ENCODE results near the gene SIGMAR1. TPM values are rescaled to one million over a fixed set of nuclear protein-coding genes. Genes with fewer than 3 reads are reported as not detected.

Gene SIGMAR1
- total and polyA plus RNA-seq, 2 of the 4 experiments (the other 2 are of a cell fraction) = 44.6 to 88.9 TPM

DNA sequence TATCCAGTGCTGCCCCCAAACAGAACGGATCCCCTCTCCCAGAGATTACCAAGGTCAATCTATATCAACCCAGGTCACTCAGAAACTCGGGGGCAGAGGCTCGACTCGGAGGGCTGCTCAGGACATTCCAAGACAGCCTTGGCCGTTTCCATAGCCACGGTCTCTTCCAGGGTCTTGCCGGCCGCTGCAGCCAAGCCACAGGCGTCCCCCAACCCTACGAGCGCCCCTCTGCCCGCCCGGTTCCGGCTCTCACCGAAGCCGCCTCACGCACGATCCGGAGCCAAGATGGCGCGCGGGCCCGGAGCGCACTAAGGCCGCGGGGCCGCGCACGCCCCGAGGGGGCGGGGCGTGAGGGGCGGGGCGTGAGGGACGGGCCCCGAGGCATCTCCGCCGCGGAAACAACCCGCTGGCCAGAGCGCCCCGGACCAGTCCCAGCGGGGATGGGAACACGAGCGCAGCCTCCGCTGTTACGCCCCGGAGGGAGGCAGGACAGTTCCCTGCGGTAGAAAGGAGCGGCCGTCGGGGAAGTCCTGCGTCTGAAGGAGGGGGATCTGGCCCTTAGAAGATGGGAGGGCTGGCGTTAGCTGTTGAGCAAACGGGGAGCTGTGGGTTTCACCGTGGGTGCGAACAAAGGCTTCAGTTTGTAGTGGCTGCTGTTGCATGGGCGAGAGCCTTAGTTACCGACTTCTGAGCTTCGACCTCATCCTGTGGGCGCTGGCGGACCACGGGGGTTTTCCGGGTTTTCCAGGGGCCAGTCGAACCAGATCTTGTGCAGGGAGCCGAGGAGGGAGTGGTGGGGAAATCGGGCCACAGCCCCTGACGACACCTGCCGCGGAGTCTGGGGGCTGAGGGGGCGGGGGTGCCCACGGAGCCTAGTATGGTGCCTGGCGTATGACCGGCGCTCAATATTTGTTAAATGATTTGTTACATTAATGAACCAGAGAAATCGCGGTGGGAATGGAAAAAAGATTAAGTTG is 25.5 kb downstream of the SIGMAR1 start, which contains the start of gene RPP25L:
TSS of gene RPP25L (minus strand) at position 287 of the 977 bp plus-strand sequence. CDS start 801 bp downstream, outside the sequence.
- Histone ChIP-seq H3K4me2 (ENCODE audit: low read depth, low read length) (peak within 1 kb of the TSS; percentile 89), H3K27ac (ENCODE audit: insufficient read depth, low read length) (peak within 1 kb of the TSS; percentile 74), H2BK5ac (ENCODE audit: low read depth, low read length, poor library complexity, severe bottlenecking) (peak within 1 kb of the TSS; percentile 66), H2AK5ac (ENCODE audit: low read depth, low read length) (peak within 1 kb of the TSS; percentile 75), H3K9me1 (ENCODE audit: insufficient read depth, low read length) (peaks cover 12% of the 10 kb centered on the region), H3K4me3 (ENCODE audit: insufficient read depth, low read depth, low read length) (peak within 1 kb of the TSS; percentile 69), H3K36me3 (ENCODE audit: control insufficient read depth, insufficient read depth, low read length) (peaks cover 15% of the 10 kb centered on the region), H3K9me3 (ENCODE audit: control insufficient read depth, insufficient read depth, low read length) (no peaks in the 10 kb centered on the region), H3K14ac (replicated peaks; ENCODE audit: low read depth, low read length) (peak within 1 kb of the TSS; percentile 98), H3K56ac (ENCODE audit: extremely low read depth, insufficient read depth, low read length) (peak within 1 kb of the TSS; percentile 80; the same call in 1 of the 2 replicates), H3K4me1 (ENCODE audit: control insufficient read depth, insufficient read depth, low read length) (peaks cover 6% of the 10 kb centered on the region; the same call in 1 of the 2 replicates), H4K8ac (ENCODE audit: low read depth in 2 of 2, low read length in 2 of 2) (peak within 1 kb of the TSS; percentile 92 to 99), H4K20me1 (ENCODE audit: insufficient read depth, low read length) (no peaks in the 10 kb centered on the region), H2BK20ac (ENCODE audit: low read depth, low read length) (no peak within 1 kb of the TSS), H3K4ac (ENCODE audit: low read depth, low read length) (peak within 1 kb of the TSS; percentile 94), H2BK120ac (ENCODE audit: low read depth, low read length) (0 out of 2 replicates have a peak within 1 kb of the TSS, but pooled peaks have one; percentile 44), H3K79me1 (ENCODE audit: low read depth in 1 of 2, low read length in 2 of 2) (peaks cover 8 to 18% of the 10 kb centered on the region in 2 experiments), H4K5ac (ENCODE audit: low read depth, low read length) (peak within 1 kb of the TSS; percentile 74), H3K27me3 (ENCODE audit: control insufficient read depth, insufficient read depth, low read length) (no peaks in the 10 kb centered on the region), H2BK15ac (ENCODE audit: low read depth, low read length) (no peak within 1 kb of the TSS), H2AK9ac (replicated peaks; ENCODE audit: low read depth, low read length, poor library complexity) (peak within 1 kb of the TSS; percentile 90), H4K91ac (ENCODE audit: insufficient read depth, low read depth, low read length) (peak within 1 kb of the TSS; percentile 78), H2AFZ (replicated peaks; ENCODE audit: low read length, poor library complexity) (peak within 1 kb of the TSS; percentile 97), H3K18ac (ENCODE audit: low read depth, low read length) (peak within 1 kb of the TSS; percentile 65), H3K23ac (ENCODE audit: low read depth, low read length) (peak within 1 kb of the TSS; percentile 90), H3K9ac (ENCODE audit: low read depth, low read length) (peak within 1 kb of the TSS; percentile 92)
- dilution Hi-C loops (cut with HindIII; ENCODE audit: low sequenced_read_pairs, unreplicated experiment) = no loop called here
- DNase-seq (peak; percentile 78), ATAC-seq (ENCODE audit: low read depth) (peak; percentile 99)
- no TSS peak for BruUV-seq (replicated peaks)
- ChIA-PET POLR2A (ENCODE audit: unreplicated experiment) (no interaction called here), CTCF (interaction anchor here (0.9 to 1.1 kb wide), 2 partner anchors 22 to 208 kb away, joined by 3 read pairs; no protein-coding TSS in a partner anchor)
- intact Hi-C loops (cut with micrococcal nuclease) = loop anchor here (1.0 kb wide), 2 partner anchors 22 to 90 kb away; no protein-coding TSS in a partner anchor
- 1% methylated on average over 38 of the region's 77 CpGs; no CpG with 5 or more reads in 1 of the 2 experiments for whole genome bisulfite sequencing, 2 experiments (ENCODE audit: extremely low coverage in 2 of 2, insufficient read length in 1 of 2)
- in situ Hi-C loops (cut with MboI; ENCODE audit: low sequenced_read_pairs) = no loop called here
- TF ChIP-seq BHLHE40 (IDR thresholded peaks at IDR 0.05; ENCODE audit: low read depth, low read length) (no peak), RAD21 (IDR thresholded peaks at IDR 0.05; ENCODE audit: low read length) (no peak), MAZ (IDR thresholded peaks at IDR 0.05; ENCODE audit: borderline replicate concordance, low read depth, low read length) (peak; percentile 76; the same call in 1 of the 2 replicates), SMC3 (IDR thresholded peaks at IDR 0.05; ENCODE audit: low read depth, low read length) (no peak), POLR2A (IDR thresholded peaks at IDR 0.05; ENCODE audit: low read depth, low read length) (peak; percentile 72), RFX5 (IDR thresholded peaks at IDR 0.05; ENCODE audit: low read depth, low read length) (no peak), CHD1 (IDR thresholded peaks at IDR 0.05; ENCODE audit: low read depth, low read length) (no peak), CEBPB (IDR thresholded peaks at IDR 0.05; ENCODE audit: low read depth, low read length) (no peak), RCOR1 (IDR thresholded peaks at IDR 0.05; ENCODE audit: insufficient replicate concordance, low read length) (no peak), FOS (IDR thresholded peaks at IDR 0.05; ENCODE audit: low read depth, low read length) (no peak), NFE2L2 (IDR thresholded peaks at IDR 0.05; ENCODE audit: low read depth, low read length) (no peak)
- TF ChIP-seq, protein P1, sequence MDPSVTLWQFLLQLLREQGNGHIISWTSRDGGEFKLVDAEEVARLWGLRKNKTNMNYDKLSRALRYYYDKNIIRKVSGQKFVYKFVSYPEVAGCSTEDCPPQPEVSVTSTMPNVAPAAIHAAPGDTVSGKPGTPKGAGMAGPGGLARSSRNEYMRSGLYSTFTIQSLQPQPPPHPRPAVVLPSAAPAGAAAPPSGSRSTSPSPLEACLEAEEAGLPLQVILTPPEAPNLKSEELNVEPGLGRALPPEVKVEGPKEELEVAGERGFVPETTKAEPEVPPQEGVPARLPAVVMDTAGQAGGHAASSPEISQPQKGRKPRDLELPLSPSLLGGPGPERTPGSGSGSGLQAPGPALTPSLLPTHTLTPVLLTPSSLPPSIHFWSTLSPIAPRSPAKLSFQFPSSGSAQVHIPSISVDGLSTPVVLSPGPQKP (IDR thresholded peaks at IDR 0.05; ENCODE audit: borderline replicate concordance, low read depth, low read length) = no peak
- TF ChIP-seq, protein P2, sequence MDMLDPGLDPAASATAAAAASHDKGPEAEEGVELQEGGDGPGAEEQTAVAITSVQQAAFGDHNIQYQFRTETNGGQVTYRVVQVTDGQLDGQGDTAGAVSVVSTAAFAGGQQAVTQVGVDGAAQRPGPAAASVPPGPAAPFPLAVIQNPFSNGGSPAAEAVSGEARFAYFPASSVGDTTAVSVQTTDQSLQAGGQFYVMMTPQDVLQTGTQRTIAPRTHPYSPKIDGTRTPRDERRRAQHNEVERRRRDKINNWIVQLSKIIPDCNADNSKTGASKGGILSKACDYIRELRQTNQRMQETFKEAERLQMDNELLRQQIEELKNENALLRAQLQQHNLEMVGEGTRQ (IDR thresholded peaks at IDR 0.05; ENCODE audit: low read depth, low read length) = no peak

All from IMR-90 (cell line).